GM19025 (cell line): ENCODE measurements around the gene SCYGR8.
"Not testable (repeated sequence)": the region's sequence is repeated elsewhere in the genome, so short reads cannot be mapped to it uniquely, and the experiment has no call there.

Experiments used
- ATAC-seq: cut with Tn5 transposase; IDR thresholded peaks from one replicate; pipeline ENCODE4 v1.9.1; 2021; ENCODE audit warnings: mild to moderate bottlenecking, low read depth, moderate library complexity; ENCODE audit not compliant: unreplicated experiment

Gene SCYGR8, protein sequence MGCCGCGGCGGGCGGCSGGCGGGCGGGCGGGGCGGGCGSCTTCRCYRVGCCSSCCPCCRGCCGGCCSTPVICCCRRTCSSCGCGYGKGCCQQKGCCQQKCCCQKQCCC

DNA sequence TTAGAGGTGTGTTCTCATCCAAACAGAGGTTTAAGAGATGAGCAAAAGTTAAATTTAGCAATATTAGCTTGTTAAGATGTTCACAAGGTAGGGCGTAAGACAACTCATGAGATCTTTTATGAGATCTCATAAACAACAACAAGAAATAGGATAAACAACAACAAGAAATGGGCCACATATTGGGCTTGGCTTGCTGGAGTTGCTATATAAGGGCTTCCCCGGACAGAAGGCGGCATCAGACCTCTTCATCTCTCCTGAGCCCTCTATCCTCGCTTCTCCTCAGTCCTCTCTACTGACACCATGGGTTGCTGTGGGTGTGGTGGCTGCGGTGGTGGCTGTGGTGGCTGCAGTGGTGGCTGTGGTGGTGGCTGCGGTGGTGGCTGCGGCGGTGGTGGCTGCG, at the start of gene SCYGR8:
TSS of gene SCYGR8 (plus strand) at position 301 of the 400 bp plus-strand sequence. CDS start at position 301, 0 bp downstream.
- ATAC-seq = no peak

DNA sequence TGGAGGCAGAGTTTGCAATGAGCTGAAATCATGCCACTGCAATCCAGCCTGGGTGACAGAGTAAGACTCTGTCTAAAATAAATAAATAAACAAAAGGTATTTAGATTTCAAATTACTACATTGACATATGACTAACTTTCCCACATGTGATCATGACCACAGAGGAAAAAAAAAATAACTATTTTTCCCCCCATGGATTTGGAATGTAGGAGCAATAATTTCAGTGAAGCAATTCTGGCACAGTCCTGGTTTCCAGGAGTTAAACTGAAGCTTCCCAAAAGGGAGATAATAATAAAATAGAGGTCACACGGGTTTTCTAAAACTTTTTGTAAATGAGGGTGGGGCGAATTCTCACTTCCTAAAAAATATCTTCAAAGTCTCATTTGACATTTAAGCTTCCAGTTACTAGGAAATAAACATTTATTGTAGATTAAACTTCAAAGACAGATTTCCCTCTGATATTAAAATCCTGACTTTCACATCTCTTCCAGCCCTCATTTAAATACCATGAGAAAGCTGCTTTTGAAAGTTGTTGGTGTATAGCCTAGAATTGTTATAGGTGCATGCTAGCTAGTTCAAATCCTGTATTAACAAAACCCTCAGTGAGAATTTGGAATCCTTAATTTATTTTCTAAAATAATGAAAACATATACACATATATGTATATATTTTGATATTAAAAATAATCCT, 48.6 kb upstream of the SCYGR8 start:
- ATAC-seq = no peak

DNA sequence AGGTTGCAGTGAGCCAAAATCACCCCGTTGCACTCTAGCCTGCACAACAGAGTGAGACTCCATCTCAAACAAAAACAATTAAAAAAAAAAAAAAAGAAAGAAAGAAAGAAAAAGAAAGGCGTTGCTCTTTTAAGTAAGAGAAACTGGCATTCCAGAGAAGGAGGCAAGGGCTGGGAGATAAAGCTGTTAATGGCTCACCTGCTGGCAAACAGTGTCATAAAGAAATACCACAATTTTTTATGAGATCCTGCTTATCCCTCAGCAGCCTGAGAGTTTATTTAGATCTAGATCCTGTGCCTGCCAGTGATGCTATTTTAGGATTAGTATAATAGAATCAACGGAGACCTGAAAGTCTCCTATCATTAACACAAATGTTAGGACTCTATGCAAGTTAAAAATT, 44.1 kb upstream of the SCYGR8 start:
- no peak for ATAC-seq

DNA sequence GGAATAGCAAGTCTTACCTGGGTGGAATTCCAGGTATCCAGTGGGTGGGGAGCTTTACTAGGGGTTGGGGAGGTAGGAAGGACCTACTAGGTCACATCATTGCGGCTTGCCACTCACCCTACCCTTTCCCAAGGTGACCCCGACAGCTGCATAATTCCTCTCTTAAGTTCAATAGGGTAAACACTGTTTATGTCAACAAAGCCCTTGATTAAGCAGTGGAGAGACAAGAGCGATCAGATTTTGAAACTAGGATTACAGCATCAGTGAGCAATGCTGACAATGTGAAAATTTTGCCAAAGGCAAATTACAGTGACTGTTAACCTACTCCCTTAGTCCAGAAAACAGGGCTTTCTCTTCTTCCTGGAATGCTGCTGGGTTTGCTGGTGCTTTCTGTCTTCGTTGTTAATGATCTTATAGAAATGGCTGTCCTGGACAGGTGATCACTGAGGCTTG, 42.4 kb upstream of the SCYGR8 start:
- no peak for ATAC-seq

DNA sequence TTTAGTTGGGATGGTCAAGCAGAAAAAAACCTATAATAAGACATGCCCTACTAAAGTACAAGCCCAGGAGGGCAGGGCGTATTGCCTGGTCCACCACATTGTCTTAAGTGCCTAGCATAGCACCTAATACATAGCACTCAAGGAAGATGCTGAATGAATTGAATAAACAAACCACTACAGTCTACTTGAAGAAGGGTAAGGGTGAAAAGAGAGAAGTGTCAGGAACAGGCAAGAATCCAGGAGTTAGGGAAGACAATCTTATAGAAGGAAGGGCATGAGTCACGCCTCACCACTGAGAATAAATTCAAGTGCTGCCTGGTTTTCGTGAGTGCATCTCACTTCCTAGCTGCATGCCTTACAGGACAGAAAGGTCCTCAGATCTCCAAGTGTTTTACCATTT, 41.7 kb upstream of the SCYGR8 start:
- no peak for ATAC-seq

DNA sequence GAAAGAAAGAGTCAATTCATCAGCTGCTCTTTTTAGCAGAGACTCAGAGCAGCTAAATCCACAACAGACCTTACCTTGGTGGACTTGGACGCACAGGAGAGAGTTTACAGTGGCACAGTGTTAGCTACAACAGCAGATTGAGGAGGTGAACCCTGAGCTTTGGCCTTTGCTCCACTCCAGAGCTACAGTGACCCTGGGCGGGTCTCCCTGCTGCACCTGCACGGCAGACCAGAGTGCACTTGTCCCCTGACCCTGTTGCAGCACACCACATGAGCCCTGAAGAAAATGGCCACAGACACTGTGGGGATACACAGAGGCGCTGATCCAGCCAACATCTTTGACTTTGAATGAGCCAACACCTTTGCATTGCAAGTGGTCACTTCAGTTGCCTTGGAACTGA, 38.8 kb upstream of the SCYGR8 start:
- no peak for ATAC-seq

DNA sequence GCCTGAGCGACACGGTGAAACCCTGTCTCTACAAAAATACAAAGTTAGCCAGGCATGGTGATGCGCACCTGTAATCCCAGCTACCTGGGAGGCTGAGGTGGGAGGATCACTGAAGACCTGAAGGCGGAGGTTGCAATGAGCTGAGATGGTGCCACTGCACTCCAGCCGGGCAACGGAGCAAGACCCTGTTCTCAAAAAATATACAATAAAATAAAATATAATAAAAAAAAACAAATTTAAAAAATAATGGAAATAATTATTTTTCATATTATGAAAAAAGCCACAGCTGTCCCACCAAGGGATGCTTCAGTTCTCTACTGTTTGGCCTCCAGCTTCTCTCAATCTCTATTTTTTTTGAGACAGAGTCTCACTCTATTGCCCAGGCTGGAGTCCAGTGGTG, 38.3 kb upstream of the SCYGR8 start:
- no peak for ATAC-seq

DNA sequence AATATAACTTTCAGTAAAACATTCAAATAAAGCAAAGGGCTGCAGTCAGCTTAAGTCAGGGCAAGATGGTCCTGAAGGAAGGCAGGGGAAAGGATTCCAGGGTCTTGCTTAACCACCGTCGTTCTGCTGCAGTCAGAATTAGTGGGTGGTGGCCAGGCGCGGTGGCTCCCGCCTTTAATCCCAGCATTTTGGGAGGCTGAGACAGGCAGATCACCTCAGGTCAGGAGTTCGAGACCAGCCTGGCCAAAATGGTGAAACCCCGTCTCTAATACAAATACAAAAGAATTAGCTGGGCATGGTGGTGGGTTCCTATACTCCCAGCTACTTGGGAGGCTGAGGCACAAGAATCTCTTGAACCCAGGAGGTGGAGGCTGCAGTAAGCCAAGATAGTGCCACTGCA, 34.7 kb upstream of the SCYGR8 start:
- ATAC-seq = no peak

DNA sequence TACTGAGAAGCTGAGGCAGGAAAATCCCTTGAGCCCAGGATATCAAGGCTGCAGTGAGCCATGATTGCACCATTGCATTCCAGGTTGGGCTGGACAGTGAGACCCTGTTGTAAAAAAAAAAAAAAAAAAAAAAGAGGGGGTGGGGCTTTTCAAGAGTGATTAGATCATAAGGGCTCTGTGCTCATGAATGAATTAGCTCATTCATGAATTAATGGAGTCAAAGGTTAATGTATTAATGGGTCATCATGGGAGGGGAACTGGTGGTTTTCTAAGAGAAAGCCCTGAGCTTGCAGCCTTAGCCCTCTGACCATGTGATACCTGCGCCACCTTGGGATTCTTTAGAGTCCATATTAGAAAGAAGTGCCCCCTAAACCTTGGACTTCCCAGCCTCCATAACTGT, 32.4 kb upstream of the SCYGR8 start:
- ATAC-seq = no peak

DNA sequence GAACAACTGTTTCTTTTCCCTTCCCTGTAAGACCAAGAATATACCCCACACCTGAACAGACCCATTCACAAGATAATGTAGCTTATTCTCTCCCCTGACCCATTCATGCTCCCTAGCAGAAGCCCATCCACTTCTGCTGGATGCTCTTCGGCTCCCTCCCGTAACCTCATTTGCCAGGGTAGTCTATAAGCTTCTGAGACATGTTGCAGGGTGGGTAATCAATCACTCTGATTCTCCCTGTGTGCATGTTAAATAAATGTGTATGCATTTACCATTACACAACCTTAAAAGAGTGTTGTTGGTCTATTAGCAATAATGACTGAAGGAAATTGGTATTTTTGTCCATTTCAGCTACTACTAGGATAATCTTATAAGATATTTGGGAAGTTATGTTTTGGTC, 29.2 kb upstream of the SCYGR8 start:
- ATAC-seq = no peak

DNA sequence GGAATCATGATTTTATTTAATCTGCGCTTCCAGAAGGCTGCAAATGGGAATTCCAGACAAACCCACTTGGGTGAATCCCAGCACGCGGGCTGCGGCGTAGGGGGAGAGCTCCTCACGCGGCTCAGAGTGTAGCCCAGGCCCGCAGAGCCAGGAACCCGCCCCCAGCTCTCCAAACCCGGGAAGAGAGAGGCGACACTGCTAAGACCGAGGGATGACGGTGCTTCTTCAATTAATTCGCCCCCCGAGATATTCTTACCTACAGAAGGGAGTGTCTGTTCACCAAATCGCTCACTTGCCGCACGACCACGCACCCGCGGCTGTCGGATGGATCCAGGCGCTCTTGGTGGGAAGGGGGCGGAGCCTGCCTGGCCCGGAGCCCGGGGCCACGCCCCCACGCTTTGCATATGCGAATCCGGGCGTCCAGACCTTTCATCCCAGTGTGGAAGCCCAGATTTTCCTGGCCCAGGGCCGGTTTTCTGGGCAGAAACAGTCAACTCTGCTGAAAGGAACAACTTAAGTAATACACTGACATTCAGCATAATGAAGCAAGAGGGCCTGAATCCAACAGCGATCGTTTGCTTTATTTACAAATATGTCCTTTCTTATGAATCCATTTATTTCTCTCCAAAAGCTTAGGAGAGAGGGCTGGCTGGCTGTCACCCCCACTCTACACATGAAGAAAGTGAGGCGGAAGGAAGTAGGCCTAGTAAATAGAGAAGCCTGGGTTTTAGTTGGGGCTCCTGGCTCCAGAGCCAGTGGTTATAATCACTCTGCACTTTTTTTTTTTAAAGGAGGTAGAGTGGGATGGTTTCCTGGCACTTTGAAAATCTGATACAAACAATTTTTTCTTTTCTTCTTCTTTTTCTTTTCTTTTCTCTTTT, 27.8 kb upstream of the SCYGR8 start, which contains the start of gene SLC19A3:
TSS of gene SLC19A3 (minus strand) at position 342 of the 881 bp plus-strand sequence. CDS start 15,710 bp downstream, outside the sequence.
- no peak for ATAC-seq

DNA sequence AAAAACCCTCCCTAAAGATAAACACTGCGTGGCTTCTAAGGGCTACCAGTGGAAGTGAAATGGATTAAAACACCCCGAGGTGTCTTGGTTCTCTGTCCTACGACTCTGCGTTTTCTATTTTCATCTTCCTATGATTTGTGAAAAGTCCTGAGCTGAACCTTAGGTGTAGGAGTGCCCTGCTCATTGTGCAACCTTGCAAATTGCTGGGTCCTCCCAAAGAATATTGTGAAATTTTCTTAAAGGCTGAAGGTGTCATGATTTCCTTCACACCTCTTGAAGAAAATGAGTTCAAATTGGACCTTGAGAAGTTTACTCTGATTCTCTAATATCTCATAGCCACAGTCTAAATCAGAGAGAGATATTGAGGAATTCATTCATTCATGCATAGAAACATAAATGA, 26.1 kb upstream of the SCYGR8 start:
- ATAC-seq = no peak

DNA sequence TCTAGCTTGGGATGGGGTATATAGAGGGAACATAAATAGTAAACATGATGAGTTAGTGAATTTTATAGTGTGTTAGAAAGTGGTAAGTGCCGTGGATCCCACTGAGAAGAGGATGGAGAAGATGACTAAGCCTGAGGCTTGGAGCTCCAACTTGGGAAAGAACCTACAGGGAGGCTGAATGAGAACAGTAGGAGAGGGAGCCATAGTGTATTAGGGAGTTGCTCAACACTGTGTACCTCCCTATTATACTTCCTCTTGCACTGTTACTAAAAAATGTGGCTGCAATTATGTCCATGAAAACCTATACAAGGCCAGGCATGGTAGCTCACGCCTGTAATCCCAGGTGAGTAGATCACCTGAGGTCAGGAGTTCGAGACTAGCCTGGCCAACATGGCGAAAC, 25.0 kb upstream of the SCYGR8 start:
- no peak for ATAC-seq

DNA sequence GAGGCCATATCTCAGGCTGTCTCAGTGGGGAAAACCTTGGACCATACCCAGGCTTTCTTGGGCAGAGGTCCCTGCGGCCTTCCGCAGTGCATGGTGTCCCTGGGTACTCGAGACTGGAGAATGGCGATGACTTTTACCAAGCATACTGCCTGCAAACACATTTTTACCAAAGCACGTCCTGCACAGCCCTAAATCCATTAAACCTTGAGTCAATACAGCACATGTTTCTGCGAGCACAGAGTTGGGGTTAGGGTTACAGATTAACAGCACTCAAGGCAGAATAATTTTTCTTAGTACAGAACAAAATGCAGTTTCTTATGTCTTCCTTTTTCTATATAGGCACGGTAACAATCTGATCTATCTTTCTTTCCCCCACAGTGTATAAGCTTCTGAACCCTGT, 22.9 kb upstream of the SCYGR8 start:
- not testable (repeated sequence) for ATAC-seq

DNA sequence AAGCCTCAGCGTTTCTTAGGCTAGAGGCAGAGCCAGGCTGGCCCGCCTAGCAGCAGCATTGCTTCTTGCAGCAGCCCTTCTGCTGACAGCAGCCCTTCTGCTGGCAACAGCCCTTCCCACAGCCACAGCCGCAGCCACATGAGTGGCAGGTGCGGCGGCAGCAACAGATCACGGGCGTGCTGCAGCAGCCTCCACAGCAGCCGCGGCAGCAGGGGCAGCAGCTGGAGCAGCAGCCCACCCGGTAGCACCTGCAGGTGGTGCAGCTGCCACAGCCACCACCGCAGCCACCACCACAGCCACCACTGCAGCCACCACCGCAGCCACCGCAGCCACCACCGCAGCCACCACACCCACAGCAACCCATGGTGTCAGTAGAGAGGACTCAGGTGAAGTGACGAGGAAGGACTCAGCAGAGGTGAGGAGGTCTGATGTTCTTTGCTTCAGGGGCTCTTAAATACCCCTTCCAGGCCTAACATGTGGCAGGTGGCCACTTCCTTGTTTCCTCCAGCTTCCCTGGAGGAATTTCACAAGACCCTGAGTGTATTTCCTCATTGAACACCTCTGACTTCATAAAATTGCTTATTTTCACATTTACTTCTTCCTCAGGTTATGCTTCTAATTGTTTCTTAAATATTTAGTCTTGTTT, 21.2 kb upstream of the SCYGR8 start, which contains the start of gene SCYGR6:
TSS of gene SCYGR6 (minus strand) at position 364 of the 646 bp plus-strand sequence. CDS start at position 364, 0 bp downstream.
- ATAC-seq = no peak

DNA sequence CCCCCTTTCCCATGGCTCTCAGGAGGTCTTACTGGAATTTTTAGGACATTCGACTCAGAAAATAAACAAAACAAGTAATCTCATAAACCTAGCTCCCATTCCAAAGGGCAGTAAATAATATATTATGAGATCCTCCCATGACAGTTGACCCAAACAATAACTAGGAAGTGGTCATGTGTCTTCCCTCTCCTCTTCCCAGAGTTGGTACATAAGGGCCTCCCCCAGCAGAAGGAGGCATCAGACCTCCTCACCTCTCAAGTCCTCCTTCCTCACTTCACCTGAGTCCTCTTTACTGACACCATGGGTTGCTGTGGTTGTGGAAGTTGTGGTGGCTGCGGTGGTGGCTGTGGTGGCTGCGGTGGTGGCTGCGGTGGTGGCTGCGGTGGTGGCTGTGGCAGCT, 17.7 kb upstream of the SCYGR8 start, which contains the start of gene SCYGR7:
TSS of gene SCYGR7 (plus strand) at position 301 of the 400 bp plus-strand sequence. CDS start at position 301, 0 bp downstream.
- no peak for ATAC-seq

DNA sequence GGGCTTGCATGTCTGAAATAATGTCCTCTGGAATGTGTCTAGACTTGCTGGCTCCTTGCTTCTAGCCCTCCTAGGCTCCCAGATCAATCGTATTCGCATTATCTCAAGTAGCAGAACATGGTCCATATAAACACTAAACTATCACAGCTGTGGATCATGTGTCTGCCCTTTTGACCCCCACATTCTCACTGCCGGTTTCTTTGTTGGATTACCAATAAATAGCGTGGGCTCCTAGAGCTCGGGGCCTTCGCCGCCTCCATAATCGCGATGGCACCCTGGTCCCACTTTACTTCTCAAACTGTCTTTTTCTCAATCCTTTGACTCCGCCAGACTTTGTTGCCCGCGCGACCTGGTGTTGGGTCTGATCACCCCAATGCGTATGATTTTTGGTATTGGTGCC, 6.3 kb upstream of the SCYGR8 start:
- ATAC-seq = no peak

DNA sequence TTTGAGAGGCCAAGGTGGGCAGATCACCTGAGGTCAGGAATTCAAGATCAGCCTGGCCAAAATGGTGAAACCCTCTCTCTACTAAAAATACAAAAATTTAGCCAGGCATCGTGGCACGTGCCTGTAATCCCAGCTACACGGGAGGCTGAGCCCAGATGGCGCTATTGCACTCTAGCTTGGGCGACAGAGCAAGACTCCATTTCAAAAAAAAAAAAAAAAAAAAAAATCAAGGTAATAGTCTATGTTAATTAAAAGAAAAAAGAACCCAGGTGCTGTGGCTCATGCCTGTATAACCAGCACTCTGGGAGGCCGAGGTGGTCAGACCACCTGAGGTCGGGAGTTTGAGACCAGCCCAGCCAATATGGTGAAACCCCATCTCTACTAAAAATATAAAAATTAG, 5.0 kb upstream of the SCYGR8 start:
- ATAC-seq = not testable (repeated sequence)

DNA sequence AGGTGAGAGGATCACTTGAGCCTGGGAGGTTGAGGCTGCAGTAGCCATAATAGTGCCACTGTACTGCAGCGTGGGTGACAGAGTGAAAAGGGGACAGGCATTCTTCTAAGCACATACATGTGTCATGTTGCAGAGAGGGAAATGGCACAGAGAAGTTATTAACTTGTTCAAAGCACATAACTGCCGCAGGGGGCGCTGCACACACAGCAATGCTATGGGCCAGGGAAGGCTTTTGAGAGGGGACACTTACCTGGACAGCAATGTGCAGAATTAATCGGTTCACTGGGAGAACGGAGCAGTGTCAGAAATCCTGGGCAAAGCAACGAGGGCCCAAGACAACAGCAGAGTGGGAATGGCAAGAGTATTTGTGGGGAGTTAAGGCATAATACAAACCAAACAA, 2.4 kb downstream of the SCYGR8 start:
- no peak for ATAC-seq

DNA sequence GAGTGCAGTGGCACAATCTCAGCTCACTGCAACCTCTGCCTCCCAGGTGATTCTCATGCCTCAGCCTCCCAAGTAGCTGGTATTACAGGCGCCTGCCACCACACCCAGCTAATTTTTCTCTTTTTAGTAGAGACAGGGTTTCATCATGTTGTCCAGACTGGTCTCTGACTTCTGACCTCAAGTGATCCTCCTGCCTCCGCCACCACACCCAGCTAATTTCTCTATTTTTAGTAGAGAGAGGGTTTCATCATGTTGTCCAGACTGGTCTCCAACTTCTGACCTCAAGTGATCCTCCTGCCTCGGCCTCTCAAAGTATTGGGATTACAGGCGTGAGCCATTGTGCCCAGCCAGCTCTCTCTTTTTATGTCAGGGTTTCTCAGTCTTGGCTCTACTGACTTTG, 10.6 kb downstream of the SCYGR8 start:
- not testable (repeated sequence) for ATAC-seq
